CD4-positive, alpha-beta T cell (primary cell): ENCODE measurements around the gene PARD3B. TPM values are rescaled to one million over a fixed set of nuclear protein-coding genes. Genes with fewer than 3 reads are reported as not detected.

Source experiments
- ATAC-seq: fragments of 200-7000 bp; cut with Tn5 transposase; one replicate; pipeline ENCODE4 v1.10.0; 2022; ENCODE audit warnings: mild to moderate bottlenecking; ENCODE audit not compliant: poor library complexity
- CTCF ChIA-PET: fragments of 350-600 bp; sonication (Branson Sonifier 250); formaldehyde crosslinking; loops from one replicate; lab custom pipeline; 2021; ENCODE audit warnings: antibody characterized with exemption, inconsistent platforms; lab: Charles Lee
- POLR2A ChIA-PET: fragments of 350-600 bp; sonication (Branson Sonifier 250); formaldehyde crosslinking; loops from one replicate; lab custom pipeline; 2021; ENCODE audit warnings: antibody characterized with exemption, inconsistent platforms; lab: Charles Lee
- DNase-seq, 14 experiments: peaks; one replicate each; pipeline ENCODE4 v3.0.0-alpha.2; 2013 to 2020; ENCODE audit warnings: mixed read lengths in 2 of 14
- H3K27ac ChIP-seq, 2 donors: one replicate each; pipeline versions ENCODE4 v1.5.1 to v1.7.0; 2013; ENCODE audit warnings: low read length in 2 of 2, low read depth in 1 of 2, mild to moderate bottlenecking in 1 of 2
- H3K27me3 ChIP-seq, 2 experiments: 1 replicate in 1 of 2; 2 replicates in 1 of 2; pipeline versions ENCODE4 v1.6.1 to v1.7.0; 2013; ENCODE audit warnings: low read length in 2 of 2, control low read depth in 1 of 2, mild to moderate bottlenecking in 1 of 2, moderate library complexity in 1 of 2; ENCODE audit not compliant: insufficient read depth in 2 of 2, control insufficient read depth in 1 of 2
- H3K36me3 ChIP-seq: one replicate; pipeline ENCODE4 v1.6.1; 2013; ENCODE audit warnings: low read length, control low read depth; ENCODE audit not compliant: insufficient read depth
- H3K4me1 ChIP-seq: one replicate; pipeline ENCODE4 v1.6.1; 2013; ENCODE audit warnings: low read length, control low read depth; ENCODE audit not compliant: insufficient read depth
- H3K4me3 ChIP-seq: one replicate; pipeline ENCODE4 v1.5.1; 2013; ENCODE audit warnings: mild to moderate bottlenecking, low read length, moderate library complexity
- H3K9me3 ChIP-seq, 2 experiments: 1 replicate in 1 of 2; 2 replicates in 1 of 2; pipeline versions ENCODE4 v1.6.1 to v1.7.0; 2013; ENCODE audit warnings: low read length in 2 of 2, mild to moderate bottlenecking in 2 of 2, control low read depth in 1 of 2, moderate library complexity in 1 of 2; ENCODE audit not compliant: control insufficient read depth in 1 of 2, insufficient read depth in 1 of 2
- H3K27ac Mint-ChIP-seq: one replicate; pipeline ENCODE4 v1.8.0; 2020; ENCODE audit warnings: mixed read lengths
- H3K27me3 Mint-ChIP-seq: one replicate; pipeline ENCODE4 v1.8.0; 2021; ENCODE audit warnings: mixed read lengths
- H3K36me3 Mint-ChIP-seq: one replicate; pipeline ENCODE4 v1.8.0; 2021; ENCODE audit warnings: low read depth, mixed read lengths
- H3K4me1 Mint-ChIP-seq: one replicate; pipeline ENCODE4 v1.8.0; 2021; ENCODE audit warnings: low read depth, mixed read lengths
- H3K4me3 Mint-ChIP-seq: one replicate; pipeline ENCODE4 v1.8.0; 2020; ENCODE audit warnings: mild to moderate bottlenecking, mixed read lengths
- H3K9me3 Mint-ChIP-seq: one replicate; pipeline ENCODE4 v1.8.0; 2020; ENCODE audit warnings: mixed read lengths
- CTCF ChIP-seq: fragments of 200-600 bp; IDR thresholded peaks from one replicate; pipeline ENCODE4 v1.8.0; 2022; ENCODE audit warnings: antibody characterized with exemption, mild to moderate bottlenecking
- intact Hi-C, 2 experiments: fragments of 100-400 bp; cut with DNase I in 1 of 2; cut with micrococcal nuclease in 1 of 2; formaldehyde crosslinking; loops; one replicate each; pipeline versions ENCODE4 v1.15.1 to v1.9.0; 2023 to 2025; cut with DNase I, micrococcal nuclease
- total RNA-seq, 174 experiments: library from RNA in 2 of 174; stranded (reverse) in 2 of 174; gene quantifications; one replicate each; pipeline ENCODE4 v1.2.3 and lab custom pipeline; 2021 to 2026

Gene PARD3B
- total RNA-seq, 2 experiments from 2014 or later: 0.87 to 1.9 TPM

- H3K9me3 Mint-ChIP-seq: peaks cover 8% of the 10 kb centered on the region
- Histone ChIP-seq H3K27ac (no peak overlapping the region), H3K4me1 (no peaks in the 10 kb centered on the region), H3K4me3 (no peak overlapping the region), H3K27me3 (no peaks in the 10 kb centered on the region), H3K36me3 (no peaks in the 10 kb centered on the region), H3K9me3 (peaks cover 0 to 8% of the 10 kb centered on the region in 2 experiments)
- no peak overlapping the region for H3K27ac Mint-ChIP-seq
- ChIA-PET POLR2A (no interaction called here), CTCF (no interaction called here)
- no peaks in the 10 kb centered on the region for H3K4me1 Mint-ChIP-seq
- H3K36me3 Mint-ChIP-seq: no peaks in the 10 kb centered on the region
- intact Hi-C loops: no loop called here
- DNase-seq (no peak), ATAC-seq (no peak)
- H3K4me3 Mint-ChIP-seq: no peak overlapping the region
- TF ChIP-seq CTCF: no peak
- H3K27me3 Mint-ChIP-seq: no peaks in the 10 kb centered on the region
Measured at GRCh38 chr2:204647626-204648025, 102.4 kb downstream of the PARD3B start.

GRCh38 chr2:204650611-204651010 is 105.3 kb downstream of the PARD3B start:
- peaks cover 8% of the 10 kb centered on the region for H3K9me3 Mint-ChIP-seq
- intact Hi-C loops: no loop called here
- no peak for ATAC-seq
- Histone ChIP-seq H3K4me3 (no peak overlapping the region), H3K27me3 (no peaks in the 10 kb centered on the region), H3K4me1 (no peaks in the 10 kb centered on the region), H3K27ac (no peak overlapping the region), H3K36me3 (no peaks in the 10 kb centered on the region), H3K9me3 (peaks cover 0 to 8% of the 10 kb centered on the region in 2 experiments)
- DNase-seq: no peak
- H3K27ac Mint-ChIP-seq: no peak overlapping the region
- TF ChIP-seq CTCF: no peak
- no peak overlapping the region for H3K4me3 Mint-ChIP-seq
- ChIA-PET CTCF (no interaction called here), POLR2A (interaction anchor here (0.6 kb wide), 1 partner anchor 480 kb away, joined by 3 read pairs; no protein-coding TSS in a partner anchor)
- H3K4me1 Mint-ChIP-seq: no peaks in the 10 kb centered on the region
- H3K36me3 Mint-ChIP-seq: no peaks in the 10 kb centered on the region
- H3K27me3 Mint-ChIP-seq: no peaks in the 10 kb centered on the region

- no peaks in the 10 kb centered on the region for H3K4me1 ChIP-seq
- H3K4me1 Mint-ChIP-seq: no peaks in the 10 kb centered on the region
- no peak overlapping the region for H3K4me3 ChIP-seq
- DNase-seq (no peak), ATAC-seq (no peak)
- CTCF ChIA-PET: no interaction called here
- H3K36me3 Mint-ChIP-seq: no peaks in the 10 kb centered on the region
- TF ChIP-seq CTCF: no peak
- no peaks in the 10 kb centered on the region for H3K27me3 Mint-ChIP-seq
- no peak overlapping the region for H3K4me3 Mint-ChIP-seq
- peaks cover 8% of the 10 kb centered on the region for H3K9me3 Mint-ChIP-seq
- POLR2A ChIA-PET: no interaction called here
- intact Hi-C loops: no loop called here
- H3K9me3 ChIP-seq: peaks cover 0 to 8% of the 10 kb centered on the region in 2 experiments
- H3K27me3 ChIP-seq: no peaks in the 10 kb centered on the region
- no peak overlapping the region for H3K27ac ChIP-seq
- H3K36me3 ChIP-seq: no peaks in the 10 kb centered on the region
- no peak overlapping the region for H3K27ac Mint-ChIP-seq
Measured at GRCh38 chr2:204652063-204652462, 106.8 kb downstream of the PARD3B start.
